Panc1 (cell line): ENCODE results near the gene CPD. TPM values are rescaled to one million over a fixed set of nuclear protein-coding genes. Genes with fewer than 3 reads are reported as not detected.

ENCODE experiments used
- ATAC-seq: fragments of 200-7000 bp; cut with Tn5 transposase; 2 replicates; pipeline ENCODE4 v1.9.1; 2020; ENCODE audit warnings: mild to moderate bottlenecking, moderate library complexity
- BruUV-seq: library from RNA; stranded (reverse); fragments of 400-500 nt; replicated peaks from 2 replicates; lab custom pipeline; 2021; lab: Mats Ljungman, UMichigan
- CTCF ChIA-PET: fragments of 300-600 bp; sonication (Branson Sonifier 250); formaldehyde crosslinking; loops from one replicate; lab custom pipeline; 2022; ENCODE audit warnings: antibody characterized with exemption; lab: Charles Lee
- POLR2A ChIA-PET: fragments of 300-600 bp; sonication (Branson Sonifier 250); formaldehyde crosslinking; loops from one replicate; lab custom pipeline; 2022; ENCODE audit warnings: antibody characterized with exemption; lab: Charles Lee
- DNase-seq: peaks from one replicate; pipeline ENCODE4 v3.0.0-alpha.2; 2010; ENCODE audit warnings: low read depth, low spot score
- H3K27ac ChIP-seq: 2 replicates; pipeline ENCODE4 v1.5.1; 2011; ENCODE audit warnings: mild to moderate bottlenecking, low read length, inconsistent platforms
- H3K27me3 ChIP-seq: fragments of 200-500 bp; sonication (Bioruptor generic); 2 replicates; pipeline ENCODE4 v1.6.0; 2014; ENCODE audit warnings: low read length, inconsistent platforms; ENCODE audit not compliant: control insufficient read depth, insufficient read depth
- H3K36me3 ChIP-seq: fragments of 200-500 bp; sonication (Bioruptor generic); 2 replicates; pipeline ENCODE4 v1.5.1; 2014; ENCODE audit warnings: inconsistent platforms, mild to moderate bottlenecking, low read length, moderate library complexity; ENCODE audit not compliant: control insufficient read depth, insufficient read depth
- H3K4me1 ChIP-seq: 2 replicates; pipeline ENCODE4 v1.5.1; 2011; ENCODE audit warnings: inconsistent platforms, mild to moderate bottlenecking, low read length, moderate library complexity; ENCODE audit not compliant: control insufficient read depth, insufficient read depth
- H3K4me3 ChIP-seq, 2 experiments: 2 replicates each; pipeline ENCODE4 v1.5.1; 2011 to 2012; ENCODE audit warnings: low read depth in 2 of 2, low read length in 2 of 2, mild to moderate bottlenecking in 2 of 2, inconsistent platforms in 1 of 2, moderate library complexity in 1 of 2
- H3K9me3 ChIP-seq: fragments of 200-500 bp; sonication (Bioruptor generic); 2 replicates; pipeline ENCODE4 v1.5.1; 2014; ENCODE audit warnings: low read depth, mild to moderate bottlenecking, inconsistent platforms, low read length, moderate library complexity; ENCODE audit not compliant: control insufficient read depth, insufficient read depth
- POLR2AphosphoS5 ChIP-seq: IDR thresholded peaks from 2 replicates; pipeline ENCODE4 v1.6.1; 2012; ENCODE audit warnings: mild to moderate bottlenecking, low read depth, low read length, moderate library complexity
- SIN3A ChIP-seq: IDR thresholded peaks from 2 replicates; pipeline ENCODE4 v1.6.1; 2012; ENCODE audit warnings: low read depth, mild to moderate bottlenecking, low read length, moderate library complexity, borderline replicate concordance; ENCODE audit not compliant: insufficient read depth
- TCF7L2 ChIP-seq: IDR thresholded peaks from 2 replicates; pipeline ENCODE4 v1.6.1; 2011; ENCODE audit warnings: mild to moderate bottlenecking, low read depth, low read length, inconsistent platforms
- in situ Hi-C: cut with HindIII; loops from 2 replicates; pipeline ENCODE4 v1.10.0; 2016; ENCODE audit warnings: low sequenced_read_pairs, low pct_unique_long_range_greater_than_20kb
- intact Hi-C: fragments of 100-400 bp; cut with micrococcal nuclease; formaldehyde crosslinking; loops from one replicate; pipeline ENCODE4 v1.10.0; 2022; ENCODE audit not compliant: unreplicated experiment
- total RNA-seq: library from RNA; stranded (reverse); gene quantifications from one replicate; pipeline ENCODE4 v1.2.1, GENCODE V29; 2021; ENCODE audit not compliant: unreplicated experiment
- TF ChIP-seq, protein P1 (sequence below), 2 experiments: IDR thresholded peaks; 2 replicates each; pipeline ENCODE4 v1.6.1; 2011 to 2012; ENCODE audit warnings: low read depth in 2 of 2, control low read depth in 1 of 2, low read length in 1 of 2, mild to moderate bottlenecking in 1 of 2, moderate library complexity in 1 of 2; ENCODE audit not compliant: insufficient read depth in 1 of 2
- TF ChIP-seq, protein P2 (sequence below): fragments of 450-650 bp; IDR thresholded peaks from 2 replicates; pipeline ENCODE4 v1.5.1; 2017; ENCODE audit warnings: mild to moderate bottlenecking

The CPD gene
- total RNA-seq, 1 experiment from 2014 or later, result 93.0 TPM

DNA sequence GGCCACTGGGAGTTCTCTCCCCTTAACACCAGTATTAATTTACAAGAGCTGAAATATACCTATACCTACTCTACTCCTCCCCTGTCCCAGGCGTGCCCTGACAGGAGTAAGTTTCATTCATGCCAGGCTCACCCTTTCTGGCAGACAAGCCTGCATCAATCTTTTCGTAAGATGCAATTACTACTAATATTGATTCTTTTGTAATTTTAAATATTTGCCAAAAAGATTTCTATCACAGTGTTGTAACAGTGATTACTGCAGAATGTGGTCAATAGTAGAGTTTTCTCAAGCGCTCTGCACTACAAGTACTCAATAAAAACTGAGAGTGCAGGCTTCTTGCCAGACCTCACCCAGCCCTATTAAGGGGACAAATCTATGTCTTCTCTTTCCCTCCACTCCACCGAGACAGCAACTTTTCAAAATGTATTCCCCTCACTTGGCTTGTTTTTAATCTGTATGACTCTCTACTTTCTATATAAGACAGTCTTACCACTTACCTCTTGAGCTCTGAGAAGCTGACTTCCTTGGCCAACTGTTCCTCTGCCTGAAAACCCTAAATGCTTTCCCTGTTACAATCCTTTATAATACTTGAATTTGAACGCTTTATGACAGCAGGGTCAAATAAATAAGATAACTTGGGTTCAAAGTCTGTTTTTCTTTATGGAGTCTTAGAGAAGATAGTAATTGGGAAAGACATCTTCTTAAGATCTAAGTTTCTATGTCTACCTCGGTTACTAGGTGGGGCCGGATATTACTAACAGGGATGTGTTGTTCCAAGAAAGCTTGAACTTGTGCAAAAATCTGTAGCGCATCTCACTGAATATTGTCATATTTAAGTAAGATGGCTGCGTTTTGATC, 45.0 kb upstream of the CPD start, which contains the start of gene TMIGD1:
Gene TMIGD1, minus strand, starts transcription at position 555 of the 858 bp plus-strand sequence. CDS start 1,924 bp downstream, outside the sequence.
- Histone ChIP-seq H3K4me3 (no peak within 1 kb of the TSS), H3K27ac (no peak within 1 kb of the TSS), H3K9me3 (no peaks in the 10 kb centered on the region), H3K36me3 (no peaks in the 10 kb centered on the region), H3K27me3 (no peaks in the 10 kb centered on the region), H3K4me1 (no peaks in the 10 kb centered on the region)
- TF ChIP-seq SIN3A (no peak), POLR2AphosphoS5 (no peak), TCF7L2 (no peak)
- TF ChIP-seq, protein P1, sequence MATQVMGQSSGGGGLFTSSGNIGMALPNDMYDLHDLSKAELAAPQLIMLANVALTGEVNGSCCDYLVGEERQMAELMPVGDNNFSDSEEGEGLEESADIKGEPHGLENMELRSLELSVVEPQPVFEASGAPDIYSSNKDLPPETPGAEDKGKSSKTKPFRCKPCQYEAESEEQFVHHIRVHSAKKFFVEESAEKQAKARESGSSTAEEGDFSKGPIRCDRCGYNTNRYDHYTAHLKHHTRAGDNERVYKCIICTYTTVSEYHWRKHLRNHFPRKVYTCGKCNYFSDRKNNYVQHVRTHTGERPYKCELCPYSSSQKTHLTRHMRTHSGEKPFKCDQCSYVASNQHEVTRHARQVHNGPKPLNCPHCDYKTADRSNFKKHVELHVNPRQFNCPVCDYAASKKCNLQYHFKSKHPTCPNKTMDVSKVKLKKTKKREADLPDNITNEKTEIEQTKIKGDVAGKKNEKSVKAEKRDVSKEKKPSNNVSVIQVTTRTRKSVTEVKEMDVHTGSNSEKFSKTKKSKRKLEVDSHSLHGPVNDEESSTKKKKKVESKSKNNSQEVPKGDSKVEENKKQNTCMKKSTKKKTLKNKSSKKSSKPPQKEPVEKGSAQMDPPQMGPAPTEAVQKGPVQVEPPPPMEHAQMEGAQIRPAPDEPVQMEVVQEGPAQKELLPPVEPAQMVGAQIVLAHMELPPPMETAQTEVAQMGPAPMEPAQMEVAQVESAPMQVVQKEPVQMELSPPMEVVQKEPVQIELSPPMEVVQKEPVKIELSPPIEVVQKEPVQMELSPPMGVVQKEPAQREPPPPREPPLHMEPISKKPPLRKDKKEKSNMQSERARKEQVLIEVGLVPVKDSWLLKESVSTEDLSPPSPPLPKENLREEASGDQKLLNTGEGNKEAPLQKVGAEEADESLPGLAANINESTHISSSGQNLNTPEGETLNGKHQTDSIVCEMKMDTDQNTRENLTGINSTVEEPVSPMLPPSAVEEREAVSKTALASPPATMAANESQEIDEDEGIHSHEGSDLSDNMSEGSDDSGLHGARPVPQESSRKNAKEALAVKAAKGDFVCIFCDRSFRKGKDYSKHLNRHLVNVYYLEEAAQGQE (IDR thresholded peaks at IDR 0.05; ENCODE audit: insufficient read depth in 1 of 2, low read depth in 2 of 2, low read length in 1 of 2), result no peak
- TF ChIP-seq, protein P2, sequence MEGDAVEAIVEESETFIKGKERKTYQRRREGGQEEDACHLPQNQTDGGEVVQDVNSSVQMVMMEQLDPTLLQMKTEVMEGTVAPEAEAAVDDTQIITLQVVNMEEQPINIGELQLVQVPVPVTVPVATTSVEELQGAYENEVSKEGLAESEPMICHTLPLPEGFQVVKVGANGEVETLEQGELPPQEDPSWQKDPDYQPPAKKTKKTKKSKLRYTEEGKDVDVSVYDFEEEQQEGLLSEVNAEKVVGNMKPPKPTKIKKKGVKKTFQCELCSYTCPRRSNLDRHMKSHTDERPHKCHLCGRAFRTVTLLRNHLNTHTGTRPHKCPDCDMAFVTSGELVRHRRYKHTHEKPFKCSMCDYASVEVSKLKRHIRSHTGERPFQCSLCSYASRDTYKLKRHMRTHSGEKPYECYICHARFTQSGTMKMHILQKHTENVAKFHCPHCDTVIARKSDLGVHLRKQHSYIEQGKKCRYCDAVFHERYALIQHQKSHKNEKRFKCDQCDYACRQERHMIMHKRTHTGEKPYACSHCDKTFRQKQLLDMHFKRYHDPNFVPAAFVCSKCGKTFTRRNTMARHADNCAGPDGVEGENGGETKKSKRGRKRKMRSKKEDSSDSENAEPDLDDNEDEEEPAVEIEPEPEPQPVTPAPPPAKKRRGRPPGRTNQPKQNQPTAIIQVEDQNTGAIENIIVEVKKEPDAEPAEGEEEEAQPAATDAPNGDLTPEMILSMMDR, result no peak
- no peak for ATAC-seq
- BruUV-seq, result no TSS peak
- DNase-seq, result no peak
- intact Hi-C loops, result no loop called here
- in situ Hi-C loops, result no loop called here
- CTCF ChIA-PET, result no interaction called here
- POLR2A ChIA-PET, result interaction anchor here (0.7 kb wide), 1 partner anchor 53 kb away, joined by 5 read pairs; no protein-coding TSS in a partner anchor

DNA sequence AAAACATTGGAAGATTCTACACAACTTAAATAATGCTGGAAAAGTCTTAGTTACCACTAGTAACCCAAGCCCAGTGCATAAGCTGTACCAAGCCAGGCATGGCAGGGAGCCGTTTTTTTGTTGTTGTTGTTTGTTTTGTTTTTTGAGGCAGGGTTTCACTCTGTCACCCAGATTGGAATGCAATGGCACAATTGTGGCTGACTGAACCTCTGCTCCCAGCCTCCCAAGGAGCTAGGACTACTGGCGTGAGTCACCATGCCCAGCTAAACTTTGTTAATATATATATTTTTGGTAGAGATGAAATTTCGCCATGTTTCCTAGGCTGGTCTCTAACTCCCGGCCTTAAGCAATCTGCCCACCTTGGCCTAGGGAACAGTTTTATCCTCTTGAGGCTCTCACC, 44.3 kb upstream of the CPD start:
- DNase-seq (no peak), ATAC-seq (no peak)
- no peak overlapping the region for H3K27ac ChIP-seq
- H3K4me1 ChIP-seq, result no peaks in the 10 kb centered on the region
- H3K36me3 ChIP-seq, result no peaks in the 10 kb centered on the region
- H3K4me3 ChIP-seq, result no peak overlapping the region
- intact Hi-C loops (no loop called here), in situ Hi-C loops (no loop called here)
- no peaks in the 10 kb centered on the region for H3K9me3 ChIP-seq
- ChIA-PET CTCF (no interaction called here), POLR2A (no interaction called here)
- BruUV-seq, result no TSS peak
- TF ChIP-seq, protein P2, result no peak
- TF ChIP-seq, protein P1 (IDR thresholded peaks at IDR 0.05; ENCODE audit: insufficient read depth in 1 of 2, low read depth in 2 of 2, low read length in 1 of 2), result no peak
- TF ChIP-seq SIN3A, result no peak
- no peaks in the 10 kb centered on the region for H3K27me3 ChIP-seq
